IPS-18c (cell line): ENCODE results near the gene RSAD1.

Experiments
- H3K4me3 ChIP-seq: 2 replicates; pipeline ENCODE4 v1.7.0; 2013; ENCODE audit warnings: low read depth, mild to moderate bottlenecking, low read length, moderate library complexity; ENCODE audit not compliant: insufficient read depth
- H3K9me3 ChIP-seq: one replicate; pipeline ENCODE4 v1.6.1; 2013; ENCODE audit warnings: mild to moderate bottlenecking, low read length, moderate library complexity; ENCODE audit not compliant: control insufficient read depth, insufficient read depth

RSAD1 gene

GRCh38 chr17:50452630-50453300, 25.9 kb upstream of the RSAD1 start:
- Histone ChIP-seq H3K4me3 (no peak overlapping the region), H3K9me3 (no peaks in the 10 kb centered on the region)

DNA sequence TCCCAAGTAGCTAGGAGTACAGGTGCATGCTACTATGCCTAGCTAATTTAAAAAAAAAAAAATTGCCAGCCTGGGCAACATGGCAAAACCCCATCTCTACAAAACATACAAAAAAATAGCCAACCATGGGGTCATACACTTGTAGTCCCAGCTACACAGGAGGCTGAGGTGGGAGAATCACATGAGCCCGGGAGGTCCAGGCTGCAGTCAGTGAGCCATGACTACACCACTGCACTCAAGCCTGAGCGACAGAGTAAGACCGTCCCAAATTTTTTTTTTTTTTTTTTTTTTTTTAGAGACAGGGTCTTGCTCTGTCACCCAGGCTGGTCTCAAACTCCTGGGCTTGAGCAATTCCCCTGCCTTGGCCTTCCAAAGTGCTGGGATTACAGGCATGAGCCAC, 24.8 kb upstream of the RSAD1 start:
- no peaks in the 10 kb centered on the region for H3K9me3 ChIP-seq
- no peak overlapping the region for H3K4me3 ChIP-seq

GRCh38 chr17:50457621-50458020, 21.0 kb upstream of the RSAD1 start:
- Histone ChIP-seq H3K4me3 (no peak overlapping the region), H3K9me3 (no peaks in the 10 kb centered on the region)

DNA sequence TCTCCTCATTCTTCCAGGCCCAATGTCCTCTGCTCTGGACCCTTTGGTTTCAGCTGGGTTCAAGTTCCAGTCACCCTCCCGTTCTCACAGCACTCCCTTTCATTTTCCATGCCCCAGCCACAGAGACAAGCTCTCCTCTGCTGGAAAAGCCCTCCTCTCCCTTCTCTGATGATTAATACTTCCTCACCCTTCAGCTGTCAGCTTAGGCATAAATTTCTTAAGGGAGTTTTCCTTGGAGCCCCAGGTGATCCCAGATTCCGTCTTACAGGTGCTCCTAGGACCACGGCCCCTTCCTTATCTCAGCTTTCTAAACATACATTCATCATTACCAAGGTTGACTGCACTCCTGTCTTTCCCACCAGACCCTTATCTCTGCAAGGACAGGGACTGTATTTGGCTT, 20.4 kb upstream of the RSAD1 start:
- Histone ChIP-seq H3K9me3 (no peaks in the 10 kb centered on the region), H3K4me3 (no peak overlapping the region)

DNA sequence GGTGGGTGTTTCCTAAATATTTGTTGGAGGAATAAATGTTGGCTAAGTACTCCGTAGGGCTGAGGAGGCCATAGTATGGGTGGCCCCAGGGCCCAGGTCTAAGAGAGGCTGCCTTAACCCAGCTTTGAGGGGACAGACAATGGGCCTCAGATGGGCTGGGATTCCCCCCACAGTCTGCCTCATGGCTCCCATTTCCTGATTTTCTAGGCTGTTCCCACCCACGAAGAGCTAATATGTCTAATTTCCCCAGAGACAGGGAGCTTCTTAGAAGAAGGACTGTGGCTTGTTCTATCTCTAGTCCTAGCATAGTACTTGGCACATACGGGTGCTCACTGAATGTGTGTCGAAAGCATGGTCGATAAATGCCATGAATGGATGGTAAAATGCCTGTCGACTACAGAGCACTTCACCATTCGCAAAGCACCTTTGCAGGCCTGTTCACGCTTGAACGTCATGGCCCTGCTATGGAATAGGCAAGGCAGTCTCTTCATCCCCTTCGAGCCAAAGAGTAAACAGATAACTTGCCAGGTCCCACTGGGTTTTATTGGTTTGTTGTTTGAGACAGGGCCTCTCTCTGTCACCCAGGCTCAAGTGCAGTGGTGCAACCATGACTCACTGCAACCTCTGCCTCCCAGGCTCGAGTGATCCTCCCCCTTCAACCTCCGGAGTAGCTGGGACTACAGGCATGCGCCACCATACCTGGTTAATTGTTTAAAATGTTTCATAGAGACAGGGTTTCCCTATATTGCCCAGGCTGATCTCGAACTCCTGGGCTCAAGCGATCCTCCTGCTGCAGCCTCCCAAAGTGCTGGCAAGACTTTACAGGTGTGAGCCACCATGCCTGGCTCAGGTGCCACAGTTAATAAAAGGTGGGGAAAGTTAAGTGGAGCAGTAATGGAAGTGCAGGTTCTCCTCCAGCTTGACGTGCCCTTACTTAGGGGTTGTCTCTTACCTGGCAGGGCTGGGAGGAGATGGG, 19.7 kb upstream of the RSAD1 start:
- H3K9me3 ChIP-seq: no peaks in the 10 kb centered on the region

DNA sequence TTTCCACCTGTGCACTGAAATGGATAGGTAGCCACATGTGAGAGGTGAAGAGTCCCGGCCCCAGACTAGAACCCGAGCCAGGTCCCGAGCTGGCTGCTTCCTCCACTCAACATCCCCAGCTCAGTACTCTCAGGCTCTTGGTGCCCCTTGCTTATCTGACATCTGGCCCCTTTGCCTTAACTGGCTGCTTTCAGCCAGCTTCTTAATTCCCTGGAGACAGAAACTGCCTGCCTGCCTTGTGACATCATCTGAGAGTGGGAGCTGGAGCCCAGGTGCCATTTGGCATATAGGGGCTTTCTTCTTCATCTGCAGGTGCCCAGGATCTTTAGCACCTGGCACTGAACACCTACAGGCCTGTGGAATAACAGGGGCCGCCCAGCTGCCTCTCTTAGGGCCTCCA, 18.9 kb upstream of the RSAD1 start:
- H3K4me3 ChIP-seq: no peak overlapping the region
- H3K9me3 ChIP-seq: no peaks in the 10 kb centered on the region

More for the DNA sequence above, 19.7 kb upstream of the RSAD1 start:
- no peak overlapping the region for H3K4me3 ChIP-seq

GRCh38 chr17:50460831-50461526, 17.7 kb upstream of the RSAD1 start:
- no peak overlapping the region for H3K4me3 ChIP-seq
- H3K9me3 ChIP-seq: no peaks in the 10 kb centered on the region

DNA sequence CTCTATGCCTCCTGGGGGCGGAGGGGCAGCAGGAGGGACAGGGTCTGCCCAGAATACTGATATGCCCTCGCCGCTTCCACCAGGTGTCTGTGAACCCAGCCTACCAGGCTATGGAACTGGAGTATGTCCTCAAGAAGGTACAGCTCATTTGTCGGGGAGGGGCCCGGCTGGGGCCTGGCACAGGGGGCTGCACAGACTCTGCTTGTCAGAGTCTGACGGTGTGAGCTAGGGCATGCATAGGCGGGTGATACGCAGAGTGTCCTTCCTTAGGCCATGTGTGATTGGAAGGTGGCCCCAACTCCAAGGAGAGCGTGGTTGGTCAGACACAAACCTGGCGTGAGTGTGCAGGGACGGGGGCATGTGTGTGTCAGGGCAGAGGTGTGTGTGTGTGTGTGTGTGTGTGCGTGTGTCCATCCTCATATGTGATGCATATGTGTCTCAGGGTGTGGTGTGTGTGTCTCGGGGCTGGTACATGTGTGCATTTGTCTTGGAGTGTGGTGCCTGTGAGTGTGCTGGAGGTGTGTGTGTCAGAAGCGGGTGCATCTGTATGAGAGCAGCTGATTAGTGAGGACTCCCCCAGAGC, 17.0 kb upstream of the RSAD1 start:
- Histone ChIP-seq H3K4me3 (no peak overlapping the region), H3K9me3 (no peaks in the 10 kb centered on the region)

DNA sequence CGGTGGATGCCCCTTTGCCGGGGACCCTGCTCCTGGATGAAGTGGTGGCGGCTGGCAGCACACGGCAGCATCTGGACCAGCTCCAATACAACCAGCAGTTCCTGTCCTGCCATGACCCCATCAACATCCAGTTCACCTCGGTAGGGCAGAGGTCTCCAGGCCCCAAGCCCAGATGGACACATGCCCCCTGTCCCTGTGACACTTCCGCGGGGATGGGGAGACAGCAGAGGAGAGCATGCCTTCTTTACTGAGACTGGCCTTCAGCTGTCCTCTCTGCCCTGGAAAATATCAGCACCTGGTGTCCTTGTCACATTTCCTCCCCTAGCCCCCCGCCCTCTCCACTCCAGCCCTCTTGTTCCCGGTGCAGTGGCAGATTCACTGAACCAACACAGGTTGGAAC, 16.2 kb upstream of the RSAD1 start:
- H3K9me3 ChIP-seq: no peaks in the 10 kb centered on the region

DNA sequence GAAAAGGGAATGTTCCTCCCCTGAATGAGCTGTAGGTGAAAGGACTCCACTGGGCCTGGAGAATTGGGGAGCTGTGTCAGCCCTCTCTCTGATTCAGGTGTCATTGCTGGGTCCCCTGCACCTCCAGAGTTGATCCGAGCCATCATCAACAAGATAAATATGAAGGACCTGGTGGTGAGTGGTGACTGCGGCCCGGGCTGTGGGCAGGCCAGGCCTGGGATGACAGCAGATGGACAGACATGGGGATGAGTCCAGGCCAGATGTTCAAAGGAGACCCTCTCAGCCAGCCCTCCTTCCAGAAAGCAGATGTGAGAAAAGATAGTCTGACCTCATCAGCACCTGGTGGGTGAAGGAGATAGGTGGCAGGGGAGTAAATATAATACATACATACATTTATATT, 14.5 kb upstream of the RSAD1 start:
- Histone ChIP-seq H3K9me3 (no peaks in the 10 kb centered on the region), H3K4me3 (no peak overlapping the region)

More for the DNA sequence above, 16.2 kb upstream of the RSAD1 start:
- H3K4me3 ChIP-seq: no peak overlapping the region

GRCh38 chr17:50464736-50465135, 13.9 kb upstream of the RSAD1 start:
- Histone ChIP-seq H3K4me3 (no peak overlapping the region), H3K9me3 (no peaks in the 10 kb centered on the region)

DNA sequence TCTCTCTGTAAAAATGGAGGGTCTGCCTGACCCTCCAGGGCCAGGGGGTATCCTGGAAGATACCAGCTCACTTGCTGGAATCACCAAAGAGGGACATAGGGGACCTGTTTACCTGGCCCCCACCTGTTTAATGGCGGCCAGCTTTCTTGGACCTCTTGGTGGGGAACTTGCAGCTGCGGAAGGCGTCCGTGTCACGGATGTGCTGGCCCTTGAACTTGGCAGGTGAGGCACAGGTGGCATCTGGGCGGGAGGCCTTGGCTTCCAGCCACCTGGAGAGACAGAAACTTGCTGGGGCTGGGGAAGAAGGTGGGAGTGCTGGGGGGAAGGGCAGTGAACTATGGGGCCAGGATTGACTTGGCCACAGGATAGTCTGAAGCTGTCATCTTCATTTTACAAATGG, 13.5 kb upstream of the RSAD1 start:
- Histone ChIP-seq H3K9me3 (no peaks in the 10 kb centered on the region), H3K4me3 (no peak overlapping the region)

DNA sequence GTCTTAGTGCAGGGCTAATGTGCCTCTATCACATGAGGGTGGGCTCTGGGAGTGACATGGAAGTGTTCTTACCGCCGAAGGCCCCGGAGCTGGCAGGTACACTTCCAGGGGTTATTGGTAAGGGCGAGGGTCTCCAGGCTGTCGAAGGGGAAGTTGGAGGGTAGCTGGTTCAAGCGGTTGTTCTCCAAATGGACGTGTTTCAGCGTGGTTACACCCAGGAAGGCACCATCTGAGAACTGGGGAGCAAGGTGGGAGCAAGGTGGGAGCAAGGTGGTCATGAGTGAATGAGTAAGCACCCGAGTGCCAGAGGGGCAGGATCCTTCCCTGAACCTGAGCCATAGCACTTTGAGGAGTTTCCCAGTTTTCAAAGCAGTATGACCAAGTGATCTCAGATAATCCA, 13.0 kb upstream of the RSAD1 start:
- Histone ChIP-seq H3K4me3 (no peak overlapping the region), H3K9me3 (no peaks in the 10 kb centered on the region)

GRCh38 chr17:50466371-50467113, 12.1 kb upstream of the RSAD1 start:
- Histone ChIP-seq H3K9me3 (no peaks in the 10 kb centered on the region), H3K4me3 (no peak overlapping the region)

DNA sequence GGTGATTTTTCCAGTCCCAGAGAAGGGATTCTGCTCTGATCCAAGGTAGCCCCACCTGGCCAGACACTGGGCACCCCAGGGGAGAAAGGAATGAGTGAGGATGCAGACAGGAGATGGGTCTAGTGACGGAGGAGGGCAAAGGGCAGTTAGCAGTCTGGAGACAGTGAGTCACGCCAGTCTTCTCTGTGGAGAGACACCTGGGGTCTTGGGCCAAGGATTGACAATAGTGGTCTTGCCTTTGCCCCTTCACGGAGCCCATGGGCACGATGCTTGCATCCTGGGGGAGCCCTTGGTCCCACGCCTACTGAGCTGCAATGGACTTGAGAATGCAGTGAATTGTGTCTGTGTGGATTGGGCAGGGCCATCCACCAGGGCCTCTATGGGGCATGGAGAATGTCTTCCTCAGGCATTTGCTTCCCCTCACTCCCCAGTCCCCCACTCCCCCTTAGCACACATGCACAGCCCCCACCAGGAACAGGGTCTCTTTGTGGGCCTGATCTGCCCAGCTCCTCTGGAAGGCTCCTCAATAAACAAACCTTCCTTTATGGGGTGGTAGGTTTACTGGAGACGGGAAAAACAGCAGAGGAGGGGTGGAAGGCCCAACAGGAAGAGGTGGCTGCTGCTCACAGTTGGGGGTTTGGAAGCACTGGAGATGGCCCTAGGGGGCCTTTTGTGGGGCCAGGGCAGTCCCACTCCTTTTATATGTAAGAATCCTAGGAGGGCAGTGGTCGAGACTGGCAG, 11.4 kb upstream of the RSAD1 start:
- no peak overlapping the region for H3K4me3 ChIP-seq
- no peaks in the 10 kb centered on the region for H3K9me3 ChIP-seq

- Histone ChIP-seq H3K4me3 (no peak overlapping the region), H3K9me3 (no peaks in the 10 kb centered on the region)
These were observed 10.8 kb upstream of the RSAD1 start for GRCh38 chr17:50467855-50468303.
